ENCODE results near the gene NFIA.
"Not testable (repeated sequence)": the region's sequence is repeated elsewhere in the genome, so short reads cannot be mapped to it uniquely, and the experiment has no call there.

The NFIA gene

GRCh38 chr1:61457526-61458040, 375.2 kb downstream of the NFIA start:
- DNase-seq (ENCODE audit: low read depth), result no peak

- DNase-seq (ENCODE audit: low read depth), result no peak
These were observed 377.0 kb downstream of the NFIA start for GRCh38 chr1:61459345-61459744.

- DNase-seq (ENCODE audit: low read depth), result no peak
These were observed 377.8 kb downstream of the NFIA start for GRCh38 chr1:61460191-61460590.

GRCh38 chr1:61461406-61462384, 379.3 kb downstream of the NFIA start:
- DNase-seq (ENCODE audit: low read depth), result no peak

- DNase-seq (ENCODE audit: low read depth), result no peak
These were observed 380.3 kb downstream of the NFIA start for GRCh38 chr1:61462628-61463027.

GRCh38 chr1:61463220-61463619, 380.9 kb downstream of the NFIA start:
- DNase-seq (ENCODE audit: low read depth), result no peak

GRCh38 chr1:61467836-61468235, 385.5 kb downstream of the NFIA start:
- not testable (repeated sequence) for DNase-seq (ENCODE audit: low read depth)

GRCh38 chr1:61469365-61469764, 387.0 kb downstream of the NFIA start:
- no peak for DNase-seq (ENCODE audit: low read depth)

- DNase-seq (ENCODE audit: low read depth), result no peak
These were observed 390.5 kb downstream of the NFIA start for GRCh38 chr1:61472876-61473275.

GRCh38 chr1:61474269-61474817, 392.0 kb downstream of the NFIA start:
- no peak for DNase-seq (ENCODE audit: low read depth)

GRCh38 chr1:61474963-61475362, 392.6 kb downstream of the NFIA start:
- DNase-seq (ENCODE audit: low read depth), result no peak

GRCh38 chr1:61477301-61477700, 394.9 kb downstream of the NFIA start:
- no peak for DNase-seq (ENCODE audit: low read depth)

- DNase-seq (ENCODE audit: low read depth), result no peak
These were observed 398.0 kb downstream of the NFIA start for GRCh38 chr1:61480273-61480935.

- no peak for DNase-seq (ENCODE audit: low read depth)
These were observed 399.0 kb downstream of the NFIA start for GRCh38 chr1:61481315-61481715.

GRCh38 chr1:61482170-61482734, 399.9 kb downstream of the NFIA start:
- DNase-seq (ENCODE audit: low read depth), result no peak

- DNase-seq (ENCODE audit: low read depth), result peak; percentile 3
These were observed 404.6 kb downstream of the NFIA start for GRCh38 chr1:61486783-61487536.

GRCh38 chr1:61487801-61488200, 405.4 kb downstream of the NFIA start:
- DNase-seq (ENCODE audit: low read depth), result no peak

GRCh38 chr1:61490924-61491323, 408.6 kb downstream of the NFIA start:
- DNase-seq (ENCODE audit: low read depth), result no peak

- peak; percentile 7 for DNase-seq (ENCODE audit: low read depth)
These were observed 409.1 kb downstream of the NFIA start for GRCh38 chr1:61491497-61491896.

- no peak for DNase-seq (ENCODE audit: low read depth)
These were observed 411.6 kb downstream of the NFIA start for GRCh38 chr1:61494000-61494399.

- DNase-seq (ENCODE audit: low read depth), result peak; percentile 3
These were observed 414.1 kb downstream of the NFIA start for GRCh38 chr1:61496501-61496900.

GRCh38 chr1:61497013-61497412, 414.7 kb downstream of the NFIA start:
- no peak for DNase-seq (ENCODE audit: low read depth)

Measured in amniotic epithelial cell (primary cell).